H1 (cell line): Measurements from ENCODE around the gene DCTD. TPM values are rescaled to one million over a fixed set of nuclear protein-coding genes. Genes with fewer than 3 reads are reported as not detected.

ENCODE experiments used
- CTCF ChIA-PET: fragments of 300-600 bp; sonication (Branson Sonifier 250); formaldehyde crosslinking; loops from one replicate; lab custom pipeline; 2021; ENCODE audit not compliant: partially characterized antibody; lab: Charles Lee
- POLR2A ChIA-PET: fragments of 300-600 bp; sonication (Branson Sonifier 250); formaldehyde crosslinking; loops from one replicate; lab custom pipeline; 2021; ENCODE audit warnings: inconsistent platforms; ENCODE audit not compliant: partially characterized antibody; lab: Charles Lee
- DNase-seq, 2 experiments: peaks; one replicate each; pipeline versions ENCODE4 v3.0.0 to v3.0.0-alpha.2; 2010 to 2022; ENCODE audit warnings: low spot score in 2 of 2, low read depth in 1 of 2, mixed read lengths in 1 of 2
- FAIRE-seq: peaks from 2 replicates; lab custom pipeline; 2011; peaks lifted over from hg19 to GRCh38; lab: Jason Lieb, UNC
- H2AFZ ChIP-seq: 2 replicates; pipeline ENCODE4 v1.8.1; 2012; ENCODE audit warnings: low read length, inconsistent platforms
- H2AK5ac ChIP-seq: 2 replicates; pipeline ENCODE4 v1.6.1; 2013; ENCODE audit warnings: low read depth, low read length
- H2BK120ac ChIP-seq: replicated peaks from 2 replicates; pipeline ENCODE3; 2013; ENCODE audit warnings: low read depth, low read length, inconsistent platforms
- H2BK12ac ChIP-seq: 2 replicates; pipeline ENCODE4 v1.6.1; 2013; ENCODE audit warnings: low read depth, low read length
- H2BK15ac ChIP-seq: 2 replicates; pipeline ENCODE4 v1.6.1; 2013; ENCODE audit warnings: low read length
- H2BK20ac ChIP-seq: 2 replicates; pipeline ENCODE4 v1.6.1; 2013; ENCODE audit warnings: low read length
- H2BK5ac ChIP-seq: 2 replicates; pipeline ENCODE4 v1.6.1; 2013; ENCODE audit warnings: low read depth, low read length
- H3K14ac ChIP-seq: 2 replicates; pipeline ENCODE4 v1.6.1; 2013; ENCODE audit warnings: inconsistent platforms; ENCODE audit not compliant: insufficient read length
- H3K18ac ChIP-seq: 2 replicates; pipeline ENCODE4 v1.6.1; 2013; ENCODE audit warnings: low read length; ENCODE audit errors: extremely low read depth
- H3K23ac ChIP-seq: 2 replicates; pipeline ENCODE4 v1.6.1; 2013; ENCODE audit warnings: inconsistent platforms; ENCODE audit not compliant: insufficient read length
- H3K23me2 ChIP-seq: 2 replicates; pipeline ENCODE4 v1.6.1; 2013; ENCODE audit warnings: low read depth, low read length
- H3K27ac ChIP-seq: 2 replicates; pipeline ENCODE4 v1.6.1; 2011; ENCODE audit warnings: low read depth, low read length, inconsistent platforms
- H3K27me3 ChIP-seq, 4 experiments: replicated peaks in 1 of 4; 1 replicate in 1 of 4; 2 replicates in 3 of 4; pipeline versions ENCODE4 v1.6.1 to v1.8.1; 2011 to 2013; ENCODE audit warnings: low read length in 3 of 4, mild to moderate bottlenecking in 3 of 4, inconsistent platforms in 2 of 4, mixed read lengths in 2 of 4, moderate library complexity in 1 of 4; ENCODE audit not compliant: control insufficient read depth in 3 of 4, insufficient read depth in 3 of 4; ENCODE audit errors: extremely low read depth in 1 of 4
- H3K36me3 ChIP-seq, 4 experiments: 2 replicates each; pipeline versions ENCODE4 v1.6.1 to v1.8.1; 2011 to 2013; ENCODE audit warnings: mild to moderate bottlenecking in 4 of 4, low read length in 3 of 4, moderate library complexity in 2 of 4, control low read depth in 1 of 4, inconsistent platforms in 1 of 4; ENCODE audit not compliant: insufficient read depth in 4 of 4, control insufficient read depth in 2 of 4
- H3K4ac ChIP-seq: replicated peaks from 2 replicates; pipeline ENCODE3; 2013; ENCODE audit warnings: low read length, low read depth, mixed read lengths, inconsistent platforms; ENCODE audit not compliant: insufficient read length
- H3K4me1 ChIP-seq, 4 experiments: replicated peaks in 1 of 4; 1 replicate in 1 of 4; 2 replicates in 3 of 4; pipeline versions ENCODE4 v1.6.1 to v1.8.1; 2011 to 2013; ENCODE audit warnings: low read length in 3 of 4, inconsistent platforms in 2 of 4, mixed read lengths in 1 of 4; ENCODE audit not compliant: insufficient read depth in 4 of 4, control insufficient read depth in 3 of 4
- H3K4me2 ChIP-seq, 2 experiments: 2 replicates each; pipeline versions ENCODE4 v1.6.1 to v1.8.1; 2011 to 2013; ENCODE audit warnings: low read depth in 2 of 2, low read length in 2 of 2, control low read depth in 1 of 2, inconsistent platforms in 1 of 2, mild to moderate bottlenecking in 1 of 2; ENCODE audit not compliant: insufficient read depth in 1 of 2
- H3K4me3 ChIP-seq, 4 experiments: fragments of 200-600, 300-600 bp in 1 of 4; sonication (generic), shearing (Covaris generic), sonication (Bioruptor Twin) in 1 of 4; 2 replicates each; pipeline versions ENCODE4 v1.5.1 to v1.8.1; 2011 to 2016; ENCODE audit warnings: low read length in 4 of 4, low read depth in 3 of 4, control low read depth in 2 of 4, inconsistent platforms in 2 of 4, mild to moderate bottlenecking in 2 of 4, mixed read lengths in 1 of 4, moderate library complexity in 1 of 4; ENCODE audit not compliant: insufficient read depth in 2 of 4; ENCODE audit errors: extremely low read depth in 1 of 4
- H3K56ac ChIP-seq: replicated peaks from 2 replicates; pipeline ENCODE3; 2013; ENCODE audit warnings: low read depth, mild to moderate bottlenecking, mixed read lengths, low read length, inconsistent platforms; ENCODE audit not compliant: insufficient read length
- H3K79me1 ChIP-seq: 2 replicates; pipeline ENCODE4 v1.6.1; 2013; ENCODE audit warnings: low read depth, low read length, control low read depth
- H3K79me2 ChIP-seq, 2 experiments: 2 replicates each; pipeline versions ENCODE4 v1.6.1 to v1.8.1; 2012 to 2013; ENCODE audit warnings: low read length in 2 of 2, mild to moderate bottlenecking in 2 of 2, inconsistent platforms in 1 of 2; ENCODE audit not compliant: insufficient read depth in 2 of 2, control insufficient read depth in 1 of 2
- H3K9ac ChIP-seq, 4 experiments: replicated peaks in 1 of 4; 1 replicate in 1 of 4; 2 replicates in 3 of 4; pipeline versions ENCODE4 v1.6.1 to v1.8.1; 2011 to 2013; ENCODE audit warnings: low read depth in 3 of 4, low read length in 3 of 4, control low read depth in 2 of 4, mild to moderate bottlenecking in 2 of 4, moderate library complexity in 2 of 4, inconsistent platforms in 1 of 4; ENCODE audit errors: extremely low read depth in 1 of 4
- H3K9me3 ChIP-seq, 2 experiments: 2 replicates each; pipeline versions ENCODE4 v1.6.1 to v1.8.1; 2012 to 2013; ENCODE audit warnings: mild to moderate bottlenecking in 2 of 2, moderate library complexity in 2 of 2, control low read depth in 1 of 2, inconsistent platforms in 1 of 2, low read depth in 1 of 2, low read length in 1 of 2, mixed read lengths in 1 of 2; ENCODE audit not compliant: insufficient read depth in 2 of 2
- H4K20me1 ChIP-seq, 2 experiments: replicated peaks in 1 of 2; 2 replicates each; pipeline versions ENCODE3 to v1.8.1; 2011 to 2013; ENCODE audit warnings: inconsistent platforms in 2 of 2, low read length in 2 of 2, mild to moderate bottlenecking in 1 of 2; ENCODE audit not compliant: insufficient read depth in 2 of 2, control insufficient read depth in 1 of 2
- H4K5ac ChIP-seq: 2 replicates; pipeline ENCODE4 v1.6.1; 2013; ENCODE audit warnings: low read length, low read depth, mixed read lengths, inconsistent platforms; ENCODE audit not compliant: insufficient read length
- H4K8ac ChIP-seq: 2 replicates; pipeline ENCODE4 v1.8.0; 2013; ENCODE audit warnings: mild to moderate bottlenecking, moderate library complexity, low read length, inconsistent platforms; ENCODE audit not compliant: insufficient read depth; ENCODE audit errors: extremely low read depth
- H4K91ac ChIP-seq: replicated peaks from 2 replicates; pipeline ENCODE3; 2013; ENCODE audit warnings: low read length, mixed read lengths, inconsistent platforms; ENCODE audit not compliant: insufficient read length
- CREB1 ChIP-seq: IDR thresholded peaks from 2 replicates; pipeline ENCODE4 v1.6.1; 2012; ENCODE audit warnings: inconsistent platforms
- EZH2 ChIP-seq: fragments of 200-600 bp; sonication (generic); IDR thresholded peaks from 2 replicates; pipeline ENCODE4 v1.7.1; 2012; ENCODE audit warnings: low read depth, mild to moderate bottlenecking, moderate library complexity, low read length, inconsistent platforms; ENCODE audit not compliant: severe bottlenecking
- PHF8 ChIP-seq: fragments of 200-600 bp; sonication (generic); conservative IDR thresholded peaks from 2 replicates; pipeline ENCODE4 v1.7.1; 2012; ENCODE audit warnings: low read depth, mild to moderate bottlenecking, inconsistent platforms, low read length, moderate library complexity
- WGBS, 2 experiments: shearing (Covaris generic) in 1 of 2; methylation state at CpG; one replicate each; pipeline versions ENCODE4 v1.1.6 to v1.1.7; 2013 to 2015; ENCODE audit warnings: low lambda C conversion rate in 2 of 2, mixed read lengths in 2 of 2, inconsistent platforms in 1 of 2, low coverage in 1 of 2, missing lambda C conversion rate in 1 of 2; ENCODE audit not compliant: insufficient replicate concordance in 2 of 2, insufficient coverage in 1 of 2, insufficient read length in 1 of 2; ENCODE audit errors: extremely low coverage in 1 of 2, missing lambda C conversion rate in 1 of 2; 5-methylcytosine and 5-hydroxymethylcytosine counted together
- polyA plus RNA-seq, 7 experiments: library from polyadenylated mRNA; depleted of rRNA in 3 of 7; stranded (reverse) in 5 of 7; unstranded in 2 of 7; fragments of >200 nt in 5 of 7; fragments of 200-250 nt in 2 of 7; gene quantifications; 1 replicate in 5 of 7; 2 replicates in 1 of 7; 4 replicates in 1 of 7; pipeline versions ENCODE4 v1.2.1 to v1.2.3, GENCODE V29; 2011 to 2013; ENCODE audit warnings: missing spikeins in 2 of 7, mixed read lengths in 2 of 7
- total RNA-seq: library from RNA; stranded (reverse); fragmentation: NEBNext Ultra II Directional; extraction: Animal tissue kit (Norgen Biotek cat#: 25700); gene quantifications from 2 replicates; pipeline ENCODE4 v1.2.1, GENCODE V29; 2021
- TF ChIP-seq, protein P1 (sequence below): IDR thresholded peaks from 2 replicates; pipeline ENCODE4 v1.6.1; 2012; ENCODE audit warnings: low read length, inconsistent platforms

The DCTD gene
- total and polyA plus RNA-seq, 2 of the 8 experiments (the other 6 are each of a cell fraction or from before 2014, with no cell fraction given), result 60.2 to 69.5 TPM

- Histone ChIP-seq H3K9ac (no peak overlapping the region), H4K5ac (no peak overlapping the region), H4K20me1 (no peaks in the 10 kb centered on the region), H3K18ac (no peak overlapping the region; the same call in 1 of the 2 replicates), H4K8ac (no peak overlapping the region), H2BK20ac (no peak overlapping the region), H3K56ac (no peak overlapping the region), H3K23me2 (no peaks in the 10 kb centered on the region), H3K9me3 (peaks cover 0 to 3% of the 10 kb centered on the region in 2 experiments; a peak in 2 of 4 replicates), H2BK120ac (no peak overlapping the region), H3K27me3 (no peaks in the 10 kb centered on the region), H3K4me2 (no peak overlapping the region), H3K4ac (no peak overlapping the region), H3K36me3 (no peaks in the 10 kb centered on the region), H3K27ac (no peak overlapping the region), H2BK12ac (no peak overlapping the region), H3K79me1 (no peaks in the 10 kb centered on the region), H2AK5ac (no peak overlapping the region), H3K79me2 (no peaks in the 10 kb centered on the region), H2BK5ac (no peak overlapping the region), H3K4me1 (peaks cover 0 to 7% (median 1%) of the 10 kb centered on the region in 4 experiments; a peak in 1 of 7 replicates), H3K23ac (no peak overlapping the region), H3K14ac (no peak overlapping the region), H4K91ac (no peak overlapping the region), H2BK15ac (no peak overlapping the region), H3K4me3 (no peak overlapping the region), H2AFZ (no peak overlapping the region)
- no peak for FAIRE-seq
- POLR2A ChIA-PET, result no interaction called here
- CTCF ChIA-PET, result interaction anchor here (0.8 to 1.4 kb wide), 2 partner anchors 10 to 406 kb away, joined by 3 read pairs; no protein-coding TSS in a partner anchor
- WGBS, 2 experiments, result 71% methylated on average over 15 of the region's 15 CpGs; no CpG with 5 or more reads in 1 of the 2 experiments
- no peak for DNase-seq
- TF ChIP-seq, protein P1, sequence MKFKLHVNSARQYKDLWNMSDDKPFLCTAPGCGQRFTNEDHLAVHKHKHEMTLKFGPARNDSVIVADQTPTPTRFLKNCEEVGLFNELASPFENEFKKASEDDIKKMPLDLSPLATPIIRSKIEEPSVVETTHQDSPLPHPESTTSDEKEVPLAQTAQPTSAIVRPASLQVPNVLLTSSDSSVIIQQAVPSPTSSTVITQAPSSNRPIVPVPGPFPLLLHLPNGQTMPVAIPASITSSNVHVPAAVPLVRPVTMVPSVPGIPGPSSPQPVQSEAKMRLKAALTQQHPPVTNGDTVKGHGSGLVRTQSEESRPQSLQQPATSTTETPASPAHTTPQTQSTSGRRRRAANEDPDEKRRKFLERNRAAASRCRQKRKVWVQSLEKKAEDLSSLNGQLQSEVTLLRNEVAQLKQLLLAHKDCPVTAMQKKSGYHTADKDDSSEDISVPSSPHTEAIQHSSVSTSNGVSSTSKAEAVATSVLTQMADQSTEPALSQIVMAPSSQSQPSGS, result no peak
- TF ChIP-seq CREB1, result no peak
- no peak for TF ChIP-seq EZH2
- TF ChIP-seq PHF8, result no peak
These were observed 63.4 kb downstream of the DCTD start for GRCh38 chr4:182853731-182854330.
